ENCODE measurements around the gene PDK1.
A peak's percentile ranks its signal among the peaks of the same experiment; 100 is the strongest.
"Not testable (repeated sequence)": the region's sequence is repeated elsewhere in the genome, so short reads cannot be mapped to it uniquely, and the experiment has no call there.

Gene PDK1

DNA sequence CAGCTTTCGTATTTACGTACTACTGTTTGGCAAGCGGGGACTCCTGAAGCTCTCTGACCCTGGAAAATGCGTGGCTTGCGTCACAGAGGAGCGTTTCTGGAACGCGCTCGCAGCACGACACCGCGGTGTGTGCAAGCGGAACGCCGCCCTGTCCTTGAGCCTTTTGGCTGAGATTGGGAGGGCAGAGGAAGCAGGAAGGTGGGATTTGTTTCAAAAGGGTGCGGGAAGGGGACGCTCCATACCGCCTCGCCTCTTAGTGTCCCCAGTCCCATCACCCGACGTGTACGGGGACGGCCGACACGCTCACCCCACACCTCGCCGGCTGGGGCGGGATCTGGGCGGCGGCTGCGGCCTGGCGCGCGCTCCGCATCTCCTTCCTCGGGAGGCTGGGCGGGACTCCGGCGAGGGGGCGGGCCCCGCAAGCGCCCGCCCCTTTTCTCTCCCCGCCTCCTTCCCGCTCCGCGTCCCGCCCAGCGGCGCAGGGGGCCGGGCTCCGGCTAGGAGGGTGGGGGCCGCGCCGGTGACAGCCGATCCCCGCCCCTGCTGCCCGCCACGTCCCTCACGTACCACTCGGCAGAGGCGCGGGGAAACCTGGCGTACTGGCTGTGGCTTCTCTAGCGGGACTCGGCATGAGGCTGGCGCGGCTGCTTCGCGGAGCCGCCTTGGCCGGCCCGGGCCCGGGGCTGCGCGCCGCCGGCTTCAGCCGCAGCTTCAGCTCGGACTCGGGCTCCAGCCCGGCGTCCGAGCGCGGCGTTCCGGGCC is at the start of gene PDK1:
PDK1 (plus strand) TSS at position 569 of the 762 bp plus-strand sequence; CDS start at position 630, 61 bp downstream.
- H3K27ac Mint-ChIP-seq = peak within 1 kb of the TSS; percentile 98
- no peaks in the 10 kb centered on the region for H3K27me3 Mint-ChIP-seq
- H3K36me3 Mint-ChIP-seq = peaks cover 8% of the 10 kb centered on the region
- peak within 1 kb of the TSS; percentile 98 for H3K4me3 Mint-ChIP-seq
- H3K9me3 Mint-ChIP-seq (ENCODE audit: low read depth) = no peaks in the 10 kb centered on the region
- H3K4me1 Mint-ChIP-seq (ENCODE audit: low read depth) = peaks cover 56% of the 10 kb centered on the region

GRCh38 chr2:172507199-172507598 is 48.7 kb upstream of the PDK1 start:
- Mint-ChIP-seq H3K27ac (peak overlapping the region; percentile 41), H3K27me3 (no peaks in the 10 kb centered on the region), H3K9me3 (ENCODE audit: low read depth) (peaks cover 6% of the 10 kb centered on the region), H3K4me3 (no peak overlapping the region), H3K4me1 (ENCODE audit: low read depth) (peaks cover 58% of the 10 kb centered on the region), H3K36me3 (peaks cover 28% of the 10 kb centered on the region)

DNA sequence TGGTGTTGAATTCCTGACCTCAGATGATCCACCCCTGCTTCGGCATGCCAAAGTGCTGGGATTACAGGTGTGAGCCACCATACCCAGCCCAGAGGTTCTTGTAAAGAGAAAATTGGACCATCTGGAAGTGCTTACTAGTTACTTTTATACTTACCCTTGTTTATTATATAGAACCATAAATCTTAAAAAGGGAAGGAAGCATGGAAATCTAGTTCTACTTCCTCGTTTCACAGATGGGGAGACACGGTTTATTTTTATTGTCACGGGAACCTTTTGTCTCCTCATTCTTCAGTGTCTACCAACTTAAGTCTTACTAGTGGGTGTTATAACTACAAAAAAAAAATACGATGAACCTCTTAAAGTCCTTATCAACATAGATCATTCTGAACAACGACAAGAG is 45.8 kb upstream of the PDK1 start:
- Mint-ChIP-seq H3K9me3 (ENCODE audit: low read depth) (peaks cover 15% of the 10 kb centered on the region), H3K27me3 (no peaks in the 10 kb centered on the region), H3K36me3 (peaks cover 21% of the 10 kb centered on the region), H3K4me3 (peak overlapping the region; percentile 67), H3K27ac (peak overlapping the region; percentile 78), H3K4me1 (ENCODE audit: low read depth) (peaks cover 41% of the 10 kb centered on the region)

GRCh38 chr2:172510548-172510947 is 45.3 kb upstream of the PDK1 start:
- H3K9me3 Mint-ChIP-seq (ENCODE audit: low read depth) = peaks cover 15% of the 10 kb centered on the region
- peak overlapping the region; percentile 67 for H3K4me3 Mint-ChIP-seq
- H3K4me1 Mint-ChIP-seq (ENCODE audit: low read depth) = peaks cover 40% of the 10 kb centered on the region
- peaks cover 21% of the 10 kb centered on the region for H3K36me3 Mint-ChIP-seq
- H3K27ac Mint-ChIP-seq = peak overlapping the region; percentile 78
- no peaks in the 10 kb centered on the region for H3K27me3 Mint-ChIP-seq

- Mint-ChIP-seq H3K27me3 (no peaks in the 10 kb centered on the region), H3K4me3 (no peak overlapping the region), H3K36me3 (peaks cover 15% of the 10 kb centered on the region), H3K4me1 (ENCODE audit: low read depth) (peaks cover 32% of the 10 kb centered on the region), H3K9me3 (ENCODE audit: low read depth) (peaks cover 23% of the 10 kb centered on the region), H3K27ac (no peak overlapping the region)
Observed at GRCh38 chr2:172512810-172513523, 42.9 kb upstream of the PDK1 start.

- H3K4me1 Mint-ChIP-seq (ENCODE audit: low read depth) = peaks cover 26% of the 10 kb centered on the region
- peaks cover 13% of the 10 kb centered on the region for H3K36me3 Mint-ChIP-seq
- H3K27ac Mint-ChIP-seq = no peak overlapping the region
- H3K9me3 Mint-ChIP-seq (ENCODE audit: low read depth) = peaks cover 23% of the 10 kb centered on the region
- H3K4me3 Mint-ChIP-seq = no peak overlapping the region
- H3K27me3 Mint-ChIP-seq = no peaks in the 10 kb centered on the region
Observed at GRCh38 chr2:172513524-172513900, 42.4 kb upstream of the PDK1 start.

- H3K27ac Mint-ChIP-seq = no peak overlapping the region
- no peaks in the 10 kb centered on the region for H3K27me3 Mint-ChIP-seq
- H3K36me3 Mint-ChIP-seq = peaks cover 11% of the 10 kb centered on the region
- H3K4me3 Mint-ChIP-seq = no peak overlapping the region
- peaks cover 26% of the 10 kb centered on the region for H3K4me1 Mint-ChIP-seq (ENCODE audit: low read depth)
- H3K9me3 Mint-ChIP-seq (ENCODE audit: low read depth) = peaks cover 28% of the 10 kb centered on the region
Observed at GRCh38 chr2:172513935-172514586, 41.8 kb upstream of the PDK1 start.

- Mint-ChIP-seq H3K27ac (no peak overlapping the region), H3K36me3 (peaks cover 28% of the 10 kb centered on the region), H3K4me1 (ENCODE audit: low read depth) (peaks cover 9% of the 10 kb centered on the region), H3K4me3 (no peak overlapping the region), H3K9me3 (ENCODE audit: low read depth) (peaks cover 32% of the 10 kb centered on the region), H3K27me3 (no peaks in the 10 kb centered on the region)
Observed at GRCh38 chr2:172516299-172516698, 39.6 kb upstream of the PDK1 start.

GRCh38 chr2:172518995-172519394 is 36.9 kb upstream of the PDK1 start:
- Mint-ChIP-seq H3K4me3 (no peak overlapping the region), H3K9me3 (ENCODE audit: low read depth) (peaks cover 23% of the 10 kb centered on the region), H3K36me3 (peaks cover 29% of the 10 kb centered on the region), H3K4me1 (ENCODE audit: low read depth) (peaks cover 5% of the 10 kb centered on the region), H3K27ac (no peak overlapping the region), H3K27me3 (no peaks in the 10 kb centered on the region)

DNA sequence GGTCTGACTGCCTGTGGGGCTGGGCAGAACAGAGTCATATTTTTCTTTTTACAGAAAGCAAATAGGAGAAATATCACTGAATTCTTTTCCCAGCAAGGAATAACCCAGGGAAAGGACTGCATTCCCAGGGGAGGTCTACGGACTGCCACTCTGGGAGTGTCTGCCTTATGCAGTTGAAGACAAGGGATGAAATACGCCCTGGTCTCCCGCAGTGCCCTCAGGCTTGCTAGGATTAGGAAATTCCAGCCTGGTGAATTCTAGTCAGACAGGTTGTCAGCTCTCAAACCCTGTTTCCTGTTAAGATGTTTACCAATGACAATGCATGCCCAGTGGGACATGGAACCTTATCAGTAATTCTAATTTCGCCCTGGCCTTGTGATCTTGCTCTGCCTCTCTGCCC is 30.3 kb upstream of the PDK1 start:
- Mint-ChIP-seq H3K27me3 (no peaks in the 10 kb centered on the region), H3K36me3 (peaks cover 35% of the 10 kb centered on the region), H3K27ac (no peak overlapping the region), H3K9me3 (ENCODE audit: low read depth) (peaks cover 4% of the 10 kb centered on the region), H3K4me3 (no peak overlapping the region), H3K4me1 (ENCODE audit: low read depth) (no peaks in the 10 kb centered on the region)

- Mint-ChIP-seq H3K36me3 (peaks cover 40% of the 10 kb centered on the region), H3K4me1 (ENCODE audit: low read depth) (peaks cover 2% of the 10 kb centered on the region), H3K4me3 (no peak overlapping the region), H3K9me3 (ENCODE audit: low read depth) (no peaks in the 10 kb centered on the region), H3K27ac (no peak overlapping the region), H3K27me3 (no peaks in the 10 kb centered on the region)
Observed at GRCh38 chr2:172531309-172531708, 24.6 kb upstream of the PDK1 start.

DNA sequence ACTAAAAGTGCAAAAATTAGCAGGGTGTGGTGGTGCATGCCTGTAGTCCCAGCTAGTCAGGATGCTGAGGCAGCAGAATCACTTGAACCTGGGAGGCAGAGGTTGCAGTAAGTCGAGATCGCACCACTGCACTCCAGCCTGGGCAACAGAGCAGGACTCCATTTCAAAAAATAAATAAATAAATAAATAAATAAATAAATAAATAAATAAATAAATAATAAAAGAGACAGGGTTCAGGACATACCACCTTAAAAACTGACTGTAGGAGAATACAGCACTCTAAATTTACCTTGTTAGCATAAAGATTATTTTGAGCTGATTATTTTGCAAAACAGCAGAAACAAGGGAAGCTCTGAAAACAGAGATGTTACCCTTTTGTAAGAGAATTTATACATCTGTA is 23.4 kb upstream of the PDK1 start:
- peaks cover 40% of the 10 kb centered on the region for H3K36me3 Mint-ChIP-seq
- not testable (repeated sequence) for H3K9me3 Mint-ChIP-seq (ENCODE audit: low read depth); H3K4me3 Mint-ChIP-seq; H3K27ac Mint-ChIP-seq; H3K27me3 Mint-ChIP-seq; H3K4me1 Mint-ChIP-seq (ENCODE audit: low read depth)

GRCh38 chr2:172533687-172534086 is 22.2 kb upstream of the PDK1 start:
- Mint-ChIP-seq H3K4me3 (no peak overlapping the region), H3K27ac (no peak overlapping the region), H3K27me3 (no peaks in the 10 kb centered on the region), H3K36me3 (peaks cover 40% of the 10 kb centered on the region), H3K9me3 (ENCODE audit: low read depth) (no peaks in the 10 kb centered on the region), H3K4me1 (ENCODE audit: low read depth) (peaks cover 2% of the 10 kb centered on the region)

DNA sequence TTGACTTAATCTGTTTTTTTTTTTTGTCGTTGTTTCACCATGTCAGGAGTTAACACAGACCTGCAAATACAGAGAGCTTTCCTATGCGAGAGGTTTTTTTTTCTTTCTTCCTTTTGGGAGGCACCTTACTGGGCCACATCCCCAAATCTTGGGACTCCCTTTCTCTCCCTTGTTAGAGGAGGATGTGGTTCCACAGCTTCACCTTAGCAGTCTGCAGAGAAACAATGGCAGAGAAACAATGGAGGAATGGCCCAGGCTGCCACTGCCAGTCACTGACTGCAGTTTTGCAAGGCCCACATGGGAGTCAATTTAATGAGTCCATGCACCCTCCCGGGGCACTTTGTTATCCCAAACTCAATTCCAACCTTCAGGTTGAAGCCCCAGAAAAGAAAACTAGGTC is 20.8 kb upstream of the PDK1 start:
- no peaks in the 10 kb centered on the region for H3K9me3 Mint-ChIP-seq (ENCODE audit: low read depth)
- H3K4me1 Mint-ChIP-seq (ENCODE audit: low read depth) = peaks cover 2% of the 10 kb centered on the region
- H3K36me3 Mint-ChIP-seq = peaks cover 35% of the 10 kb centered on the region
- no peak overlapping the region for H3K4me3 Mint-ChIP-seq
- no peaks in the 10 kb centered on the region for H3K27me3 Mint-ChIP-seq
- H3K27ac Mint-ChIP-seq = no peak overlapping the region

GRCh38 chr2:172537851-172538250 is 18.0 kb upstream of the PDK1 start:
- H3K27ac Mint-ChIP-seq; H3K4me3 Mint-ChIP-seq; H3K27me3 Mint-ChIP-seq; H3K9me3 Mint-ChIP-seq (ENCODE audit: low read depth); H3K4me1 Mint-ChIP-seq (ENCODE audit: low read depth): not testable (repeated sequence)
- H3K36me3 Mint-ChIP-seq = peaks cover 23% of the 10 kb centered on the region

Measured in activated naive CD8-positive, alpha-beta T cell (primary cell).